ENCODE measurements around the gene KLHL17.

KLHL17 gene

DNA sequence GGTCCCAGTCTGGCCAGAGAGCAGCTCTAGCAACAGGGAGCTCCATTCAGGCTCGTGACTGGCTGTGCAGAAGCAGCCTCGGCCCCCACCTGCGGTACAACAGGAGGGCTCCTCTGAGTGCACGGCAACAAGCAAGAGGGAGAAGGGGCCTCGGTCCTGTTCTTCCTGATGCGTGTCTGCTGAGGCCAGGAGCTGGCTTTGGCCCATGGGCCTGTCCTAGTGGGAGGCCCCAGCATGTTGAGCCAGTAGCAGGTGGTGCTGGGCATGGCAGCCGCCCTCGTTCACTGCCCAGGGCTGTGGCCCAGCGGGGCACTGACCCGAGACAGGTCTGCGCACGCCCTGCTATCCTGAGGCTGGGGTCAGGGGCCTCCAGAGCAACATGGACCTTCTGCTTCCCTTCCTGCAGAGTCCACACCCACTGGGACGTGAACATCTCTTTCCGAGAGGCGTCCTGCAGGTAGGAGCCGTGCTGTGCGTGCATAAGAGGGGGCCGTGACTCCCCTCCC, 29.7 kb upstream of the KLHL17 start:
- whole genome bisulfite sequencing (ENCODE audit: insufficient coverage, insufficient read length): no CpG with 5 or more reads among the region's 18 CpGs
- Histone ChIP-seq H3K27ac (ENCODE audit: low read length) (no peak overlapping the region), H3K27me3 (ENCODE audit: control insufficient read depth, insufficient read depth, low read length) (peaks cover 69% of the 10 kb centered on the region)

GRCh38 chr1:931380-932172, 28.8 kb upstream of the KLHL17 start:
- H3K36me3 ChIP-seq (ENCODE audit: control insufficient read depth, insufficient read depth, low read length): no peaks in the 10 kb centered on the region
- no peak overlapping the region for H3K4me3 ChIP-seq (ENCODE audit: low read length)
- H3K9me3 ChIP-seq (ENCODE audit: control insufficient read depth, insufficient read depth, low read length): no peaks in the 10 kb centered on the region
- H3K27me3 ChIP-seq (ENCODE audit: control insufficient read depth, insufficient read depth, low read length): peaks cover 65% of the 10 kb centered on the region
- no peak overlapping the region for H3K27ac ChIP-seq (ENCODE audit: low read length)
- DNase-seq (ENCODE audit: low read depth, low spot score): no peak
- peaks cover 5% of the 10 kb centered on the region for H3K4me1 ChIP-seq (ENCODE audit: control insufficient read depth, insufficient read depth, low read length)
- no CpG with 5 or more reads among the region's 15 CpGs for WGBS (ENCODE audit: insufficient coverage, insufficient read length)

More for the DNA sequence above, 29.7 kb upstream of the KLHL17 start:
- Histone ChIP-seq H3K36me3 (ENCODE audit: control insufficient read depth, insufficient read depth, low read length) (no peaks in the 10 kb centered on the region), H3K9me3 (ENCODE audit: control insufficient read depth, insufficient read depth, low read length) (no peaks in the 10 kb centered on the region), H3K4me3 (ENCODE audit: low read length) (no peak overlapping the region), H3K4me1 (ENCODE audit: control insufficient read depth, insufficient read depth, low read length) (peaks cover 5% of the 10 kb centered on the region)
- DNase-seq (ENCODE audit: low read depth, low spot score): no peak

- Histone ChIP-seq H3K4me1 (ENCODE audit: control insufficient read depth, insufficient read depth, low read length) (peaks cover 5% of the 10 kb centered on the region), H3K27me3 (ENCODE audit: control insufficient read depth, insufficient read depth, low read length) (peaks cover 64% of the 10 kb centered on the region), H3K27ac (ENCODE audit: low read length) (no peak overlapping the region), H3K4me3 (ENCODE audit: low read length) (no peak overlapping the region), H3K36me3 (ENCODE audit: control insufficient read depth, insufficient read depth, low read length) (no peaks in the 10 kb centered on the region), H3K9me3 (ENCODE audit: control insufficient read depth, insufficient read depth, low read length) (no peaks in the 10 kb centered on the region)
- no peak for DNase-seq (ENCODE audit: low read depth, low spot score)
- WGBS (ENCODE audit: insufficient coverage, insufficient read length): no CpG with 5 or more reads among the region's 16 CpGs
Observed at GRCh38 chr1:932173-932510, 28.2 kb upstream of the KLHL17 start.

- H3K27ac ChIP-seq (ENCODE audit: low read length): no peak overlapping the region
- no CpG with 5 or more reads among the region's 25 CpGs for WGBS (ENCODE audit: insufficient coverage, insufficient read length)
- no peak for DNase-seq (ENCODE audit: low read depth, low spot score)
- no peaks in the 10 kb centered on the region for H3K9me3 ChIP-seq (ENCODE audit: control insufficient read depth, insufficient read depth, low read length)
- H3K36me3 ChIP-seq (ENCODE audit: control insufficient read depth, insufficient read depth, low read length): no peaks in the 10 kb centered on the region; the same call in 1 of the 2 replicates
- peaks cover 56% of the 10 kb centered on the region for H3K27me3 ChIP-seq (ENCODE audit: control insufficient read depth, insufficient read depth, low read length)
- H3K4me1 ChIP-seq (ENCODE audit: control insufficient read depth, insufficient read depth, low read length): peaks cover 5% of the 10 kb centered on the region
- no peak overlapping the region for H3K4me3 ChIP-seq (ENCODE audit: low read length)
Observed at GRCh38 chr1:932776-933602, 27.4 kb upstream of the KLHL17 start.

GRCh38 chr1:933603-933940, 26.8 kb upstream of the KLHL17 start:
- WGBS (ENCODE audit: insufficient coverage, insufficient read length): no CpG with 5 or more reads among the region's 10 CpGs
- Histone ChIP-seq H3K9me3 (ENCODE audit: control insufficient read depth, insufficient read depth, low read length) (no peaks in the 10 kb centered on the region), H3K27me3 (ENCODE audit: control insufficient read depth, insufficient read depth, low read length) (peaks cover 54% of the 10 kb centered on the region), H3K4me1 (ENCODE audit: control insufficient read depth, insufficient read depth, low read length) (peaks cover 5% of the 10 kb centered on the region), H3K36me3 (ENCODE audit: control insufficient read depth, insufficient read depth, low read length) (no peaks in the 10 kb centered on the region; the same call in 1 of the 2 replicates), H3K4me3 (ENCODE audit: low read length) (no peak overlapping the region), H3K27ac (ENCODE audit: low read length) (no peak overlapping the region)
- no peak for DNase-seq (ENCODE audit: low read depth, low spot score)

GRCh38 chr1:934991-935750, 25.2 kb upstream of the KLHL17 start:
- H3K27me3 ChIP-seq (ENCODE audit: control insufficient read depth, insufficient read depth, low read length): peaks cover 54% of the 10 kb centered on the region
- H3K4me3 ChIP-seq (ENCODE audit: low read length): no peak overlapping the region
- WGBS (ENCODE audit: insufficient coverage, insufficient read length): no CpG with 5 or more reads among the region's 37 CpGs
- peaks cover 5% of the 10 kb centered on the region for H3K4me1 ChIP-seq (ENCODE audit: control insufficient read depth, insufficient read depth, low read length)
- H3K9me3 ChIP-seq (ENCODE audit: control insufficient read depth, insufficient read depth, low read length): no peaks in the 10 kb centered on the region
- no peak overlapping the region for H3K27ac ChIP-seq (ENCODE audit: low read length)
- H3K36me3 ChIP-seq (ENCODE audit: control insufficient read depth, insufficient read depth, low read length): no peaks in the 10 kb centered on the region; the same call in 1 of the 2 replicates
- DNase-seq (ENCODE audit: low read depth, low spot score): no peak

DNA sequence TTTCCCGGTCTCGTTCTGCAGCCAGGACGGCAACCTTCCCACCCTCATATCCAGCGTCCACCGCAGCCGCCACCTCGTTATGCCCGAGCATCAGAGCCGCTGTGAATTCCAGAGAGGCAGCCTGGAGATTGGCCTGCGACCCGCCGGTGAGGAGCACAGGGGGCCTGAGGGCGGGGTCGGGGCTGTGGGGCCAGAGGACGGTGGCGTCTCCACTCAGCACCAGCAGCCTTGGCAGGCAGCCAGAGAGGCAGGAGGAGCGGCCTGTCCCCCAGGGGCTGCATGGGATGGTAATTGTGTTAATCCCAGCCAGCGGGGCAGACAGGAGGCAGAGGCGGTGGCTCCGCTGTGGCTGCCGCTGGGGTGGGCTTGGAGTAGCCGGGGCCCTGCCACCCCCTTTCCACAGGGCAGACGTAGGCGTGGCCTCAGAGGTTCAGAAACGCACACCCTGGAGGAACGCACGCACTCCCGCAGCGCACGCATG, 24.6 kb upstream of the KLHL17 start:
- Histone ChIP-seq H3K4me1 (ENCODE audit: control insufficient read depth, insufficient read depth, low read length) (peaks cover 8% of the 10 kb centered on the region), H3K27me3 (ENCODE audit: control insufficient read depth, insufficient read depth, low read length) (peaks cover 56% of the 10 kb centered on the region)
- WGBS (ENCODE audit: insufficient coverage, insufficient read length): no CpG with 5 or more reads among the region's 30 CpGs

GRCh38 chr1:936348-937264, 23.8 kb upstream of the KLHL17 start:
- no peak overlapping the region for H3K27ac ChIP-seq (ENCODE audit: low read length)
- H3K4me3 ChIP-seq (ENCODE audit: low read length): no peak overlapping the region
- no CpG with 5 or more reads among the region's 45 CpGs for WGBS (ENCODE audit: insufficient coverage, insufficient read length)
- peaks cover 3% of the 10 kb centered on the region; the same call in 1 of the 2 replicates for H3K36me3 ChIP-seq (ENCODE audit: control insufficient read depth, insufficient read depth, low read length)
- peaks cover 13% of the 10 kb centered on the region for H3K4me1 ChIP-seq (ENCODE audit: control insufficient read depth, insufficient read depth, low read length)
- no peaks in the 10 kb centered on the region for H3K9me3 ChIP-seq (ENCODE audit: control insufficient read depth, insufficient read depth, low read length)
- no peak for DNase-seq (ENCODE audit: low read depth, low spot score)
- H3K27me3 ChIP-seq (ENCODE audit: control insufficient read depth, insufficient read depth, low read length): peaks cover 56% of the 10 kb centered on the region

More for the DNA sequence above, 24.6 kb upstream of the KLHL17 start:
- no peaks in the 10 kb centered on the region for H3K9me3 ChIP-seq (ENCODE audit: control insufficient read depth, insufficient read depth, low read length)
- peaks cover 3% of the 10 kb centered on the region; the same call in 1 of the 2 replicates for H3K36me3 ChIP-seq (ENCODE audit: control insufficient read depth, insufficient read depth, low read length)
- DNase-seq (ENCODE audit: low read depth, low spot score): no peak
- no peak overlapping the region for H3K27ac ChIP-seq (ENCODE audit: low read length)
- H3K4me3 ChIP-seq (ENCODE audit: low read length): no peak overlapping the region

GRCh38 chr1:937521-937920, 22.9 kb upstream of the KLHL17 start:
- Histone ChIP-seq H3K4me1 (ENCODE audit: control insufficient read depth, insufficient read depth, low read length) (peaks cover 13% of the 10 kb centered on the region), H3K36me3 (ENCODE audit: control insufficient read depth, insufficient read depth, low read length) (peaks cover 3% of the 10 kb centered on the region; the same call in 1 of the 2 replicates), H3K27me3 (ENCODE audit: control insufficient read depth, insufficient read depth, low read length) (peaks cover 57% of the 10 kb centered on the region), H3K4me3 (ENCODE audit: low read length) (no peak overlapping the region), H3K27ac (ENCODE audit: low read length) (no peak overlapping the region), H3K9me3 (ENCODE audit: control insufficient read depth, insufficient read depth, low read length) (no peaks in the 10 kb centered on the region)
- WGBS (ENCODE audit: insufficient coverage, insufficient read length): no CpG with 5 or more reads among the region's 16 CpGs
- no peak for DNase-seq (ENCODE audit: low read depth, low spot score)

Data from iPS DF 6.9 (cell line).